ENCODE results near the gene PVALB.

The PVALB gene

GRCh38 chr22:36855478-36855877 lies 38.6 kb upstream of the PVALB start:
- TF ChIP-seq, protein P1, sequence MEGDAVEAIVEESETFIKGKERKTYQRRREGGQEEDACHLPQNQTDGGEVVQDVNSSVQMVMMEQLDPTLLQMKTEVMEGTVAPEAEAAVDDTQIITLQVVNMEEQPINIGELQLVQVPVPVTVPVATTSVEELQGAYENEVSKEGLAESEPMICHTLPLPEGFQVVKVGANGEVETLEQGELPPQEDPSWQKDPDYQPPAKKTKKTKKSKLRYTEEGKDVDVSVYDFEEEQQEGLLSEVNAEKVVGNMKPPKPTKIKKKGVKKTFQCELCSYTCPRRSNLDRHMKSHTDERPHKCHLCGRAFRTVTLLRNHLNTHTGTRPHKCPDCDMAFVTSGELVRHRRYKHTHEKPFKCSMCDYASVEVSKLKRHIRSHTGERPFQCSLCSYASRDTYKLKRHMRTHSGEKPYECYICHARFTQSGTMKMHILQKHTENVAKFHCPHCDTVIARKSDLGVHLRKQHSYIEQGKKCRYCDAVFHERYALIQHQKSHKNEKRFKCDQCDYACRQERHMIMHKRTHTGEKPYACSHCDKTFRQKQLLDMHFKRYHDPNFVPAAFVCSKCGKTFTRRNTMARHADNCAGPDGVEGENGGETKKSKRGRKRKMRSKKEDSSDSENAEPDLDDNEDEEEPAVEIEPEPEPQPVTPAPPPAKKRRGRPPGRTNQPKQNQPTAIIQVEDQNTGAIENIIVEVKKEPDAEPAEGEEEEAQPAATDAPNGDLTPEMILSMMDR (IDR thresholded peaks at IDR 0.05; ENCODE audit: insufficient read depth, missing control alignments): no peak
- FAIRE-seq: no peak
- DNase-seq (ENCODE audit: insufficient read length, low spot score): no peak

DNA sequence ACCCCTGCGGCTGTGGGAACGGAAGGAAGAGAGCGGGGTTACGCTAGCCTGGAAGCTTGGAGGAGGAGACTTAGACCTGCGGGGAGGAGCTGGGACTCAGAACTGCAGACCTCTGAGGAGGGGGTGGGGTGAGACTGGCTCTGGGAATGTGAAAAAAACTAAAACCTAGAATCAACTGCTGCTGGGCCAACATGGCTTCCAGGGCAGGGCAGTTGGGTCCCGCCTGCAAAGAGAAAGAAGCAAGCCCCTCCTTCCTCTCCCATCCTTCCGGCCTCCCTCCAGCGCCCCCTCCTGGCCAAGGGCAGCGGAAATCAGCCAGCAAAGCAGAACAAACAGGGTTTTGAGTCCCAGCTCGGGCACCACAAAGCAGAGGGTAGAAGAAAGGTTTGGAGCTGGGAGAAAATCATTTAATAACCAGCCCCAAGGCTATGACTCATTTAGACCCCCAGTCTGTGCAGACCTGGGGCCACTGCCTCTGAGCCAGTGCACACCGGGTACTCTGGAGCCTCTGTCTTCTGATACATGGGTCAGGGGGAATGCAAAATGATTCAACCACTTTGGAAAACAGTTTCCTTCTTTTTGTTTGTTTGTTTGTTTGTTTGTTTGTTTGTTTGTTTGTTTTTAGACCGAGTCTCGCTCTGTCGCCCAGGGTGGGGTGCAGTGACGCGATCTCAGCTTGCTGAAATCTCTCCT lies 36.7 kb upstream of the PVALB start:
- no peak for FAIRE-seq

GRCh38 chr22:36852056-36852973 lies 35.5 kb upstream of the PVALB start:
- no peak for DNase-seq (ENCODE audit: insufficient read length, low spot score)
- TF ChIP-seq, protein P1 (IDR thresholded peaks at IDR 0.05; ENCODE audit: insufficient read depth, missing control alignments): no peak
- no peak for FAIRE-seq

More for the DNA sequence above, 36.7 kb upstream of the PVALB start:
- DNase-seq (ENCODE audit: insufficient read length, low spot score): no peak
- TF ChIP-seq, protein P1 (IDR thresholded peaks at IDR 0.05; ENCODE audit: insufficient read depth, missing control alignments): peak; percentile 60

DNA sequence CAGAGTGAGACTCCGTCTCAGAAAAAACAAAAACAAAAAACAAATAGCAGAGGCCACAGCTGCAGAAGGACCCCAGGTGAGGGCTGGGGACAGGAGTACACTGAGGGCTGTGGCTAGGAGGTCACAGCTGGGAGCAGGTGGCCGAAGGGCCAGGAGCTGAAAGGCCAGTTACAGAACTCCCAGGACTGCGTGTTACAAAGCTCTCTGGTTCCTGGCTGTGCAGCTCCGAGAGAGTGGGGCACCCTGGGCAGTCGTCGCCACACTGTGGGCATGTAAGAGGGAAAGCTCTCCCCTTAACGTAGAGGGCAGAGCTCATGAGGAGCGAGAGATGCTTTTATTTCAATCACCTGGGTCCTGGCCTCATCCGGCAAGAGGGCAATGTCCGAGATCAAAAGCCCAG lies 33.8 kb upstream of the PVALB start:
- DNase-seq (ENCODE audit: insufficient read length, low spot score) (no peak), FAIRE-seq (no peak)
- TF ChIP-seq, protein P1 (IDR thresholded peaks at IDR 0.05; ENCODE audit: insufficient read depth, missing control alignments): no peak

GRCh38 chr22:36850056-36850455 lies 33.2 kb upstream of the PVALB start:
- no peak for FAIRE-seq
- TF ChIP-seq, protein P1 (IDR thresholded peaks at IDR 0.05; ENCODE audit: insufficient read depth, missing control alignments): no peak
- no peak for DNase-seq (ENCODE audit: insufficient read length, low spot score)

DNA sequence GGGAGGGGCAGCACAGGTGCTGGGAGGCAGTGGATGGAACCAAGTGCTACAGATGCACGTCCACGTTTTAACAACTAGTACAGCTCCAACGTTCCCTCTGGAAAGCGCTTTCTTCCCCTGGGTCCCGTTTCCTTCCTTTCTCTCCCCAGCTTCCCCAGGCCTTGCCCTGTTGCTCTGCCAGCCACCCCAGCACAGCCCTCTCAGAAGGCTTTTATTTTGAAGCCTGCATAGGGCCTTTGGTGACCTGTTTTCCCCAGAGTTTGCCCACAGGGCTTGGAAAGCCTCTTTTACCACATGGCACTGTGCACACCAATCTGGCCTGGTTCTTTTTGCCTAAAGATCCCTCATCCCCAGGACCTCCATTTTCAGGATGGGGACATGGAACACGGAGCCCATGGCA lies 30.1 kb upstream of the PVALB start:
- no peak for FAIRE-seq
- no peak for DNase-seq (ENCODE audit: insufficient read length, low spot score)
- TF ChIP-seq, protein P1 (IDR thresholded peaks at IDR 0.05; ENCODE audit: insufficient read depth, missing control alignments): no peak

Data from D721Med (cell line).